Activated B cell treated with CpG ODN at 0.5 μM for 24 hours (primary cell): Measurements from ENCODE around the gene HTD2. TPM values are rescaled to one million over a fixed set of nuclear protein-coding genes. Genes with fewer than 3 reads are reported as not detected.
"Not testable (repeated sequence)": the region's sequence is repeated elsewhere in the genome, so short reads cannot be mapped to it uniquely, and the experiment has no call there.

Source experiments
- ATAC-seq: fragments of 200-7000 bp; cut with Tn5 transposase; one replicate; pipeline ENCODE4 v1.10.0; 2021; ENCODE audit warnings: low read depth, mild to moderate bottlenecking, moderate library complexity
- CTCF ChIA-PET: fragments of 350-600 bp; sonication (Branson Sonifier 250); formaldehyde crosslinking; loops from one replicate; lab custom pipeline; 2021; ENCODE audit warnings: antibody characterized with exemption; lab: Charles Lee
- POLR2A ChIA-PET: fragments of 350-600 bp; sonication (Branson Sonifier 250); formaldehyde crosslinking; loops from one replicate; lab custom pipeline; 2021; ENCODE audit warnings: antibody characterized with exemption; lab: Charles Lee
- DNase-seq: peaks from one replicate; pipeline ENCODE4 v3.0.0; 2022
- H3K27ac Mint-ChIP-seq: one replicate; pipeline ENCODE4 v1.8.0; 2020; ENCODE audit warnings: mixed read lengths
- H3K27me3 Mint-ChIP-seq: one replicate; pipeline ENCODE4 v1.8.0; 2021; ENCODE audit warnings: mixed read lengths
- H3K36me3 Mint-ChIP-seq: one replicate; pipeline ENCODE4 v1.8.0; 2021; ENCODE audit warnings: low read depth, mixed read lengths
- H3K4me1 Mint-ChIP-seq: one replicate; pipeline ENCODE4 v1.8.0; 2021; ENCODE audit warnings: mixed read lengths
- H3K4me3 Mint-ChIP-seq: one replicate; pipeline ENCODE4 v1.8.0; 2020; ENCODE audit warnings: mild to moderate bottlenecking, mixed read lengths
- H3K9me3 Mint-ChIP-seq: one replicate; pipeline ENCODE4 v1.8.0; 2020; ENCODE audit warnings: mixed read lengths
- intact Hi-C: fragments of 100-400 bp; cut with micrococcal nuclease; formaldehyde crosslinking; loops from one replicate; pipeline ENCODE4 v1.15.1; 2024
- total RNA-seq: library from RNA; stranded (reverse); gene quantifications from 2 replicates; pipeline ENCODE4 v1.2.3, GENCODE V29; 2022
- TF ChIP-seq, protein P1 (sequence below): fragments of 200-600 bp; IDR thresholded peaks from one replicate; pipeline ENCODE4 v1.8.0; 2022; ENCODE audit warnings: antibody characterized with exemption, mild to moderate bottlenecking

HTD2 gene
- total RNA-seq, 1 donor from 2014 or later: 11.4 TPM

- DNase-seq (no peak), ATAC-seq (no peak)
- ChIA-PET CTCF (interaction anchor here (1.4 kb wide), 1 partner anchor 67 kb away, joined by 3 read pairs; no protein-coding TSS in a partner anchor), POLR2A (no interaction called here)
- Mint-ChIP-seq H3K36me3 (peaks cover 74% of the 10 kb centered on the region), H3K4me1 (no peaks in the 10 kb centered on the region), H3K4me3 (no peak overlapping the region), H3K9me3 (no peaks in the 10 kb centered on the region), H3K27ac (no peak overlapping the region), H3K27me3 (no peaks in the 10 kb centered on the region)
- TF ChIP-seq, protein P1, sequence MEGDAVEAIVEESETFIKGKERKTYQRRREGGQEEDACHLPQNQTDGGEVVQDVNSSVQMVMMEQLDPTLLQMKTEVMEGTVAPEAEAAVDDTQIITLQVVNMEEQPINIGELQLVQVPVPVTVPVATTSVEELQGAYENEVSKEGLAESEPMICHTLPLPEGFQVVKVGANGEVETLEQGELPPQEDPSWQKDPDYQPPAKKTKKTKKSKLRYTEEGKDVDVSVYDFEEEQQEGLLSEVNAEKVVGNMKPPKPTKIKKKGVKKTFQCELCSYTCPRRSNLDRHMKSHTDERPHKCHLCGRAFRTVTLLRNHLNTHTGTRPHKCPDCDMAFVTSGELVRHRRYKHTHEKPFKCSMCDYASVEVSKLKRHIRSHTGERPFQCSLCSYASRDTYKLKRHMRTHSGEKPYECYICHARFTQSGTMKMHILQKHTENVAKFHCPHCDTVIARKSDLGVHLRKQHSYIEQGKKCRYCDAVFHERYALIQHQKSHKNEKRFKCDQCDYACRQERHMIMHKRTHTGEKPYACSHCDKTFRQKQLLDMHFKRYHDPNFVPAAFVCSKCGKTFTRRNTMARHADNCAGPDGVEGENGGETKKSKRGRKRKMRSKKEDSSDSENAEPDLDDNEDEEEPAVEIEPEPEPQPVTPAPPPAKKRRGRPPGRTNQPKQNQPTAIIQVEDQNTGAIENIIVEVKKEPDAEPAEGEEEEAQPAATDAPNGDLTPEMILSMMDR: no peak
- intact Hi-C loops: no loop called here
These were observed 21.0 kb upstream of the HTD2 start for GRCh38 chr3:58285334-58285733.

DNA sequence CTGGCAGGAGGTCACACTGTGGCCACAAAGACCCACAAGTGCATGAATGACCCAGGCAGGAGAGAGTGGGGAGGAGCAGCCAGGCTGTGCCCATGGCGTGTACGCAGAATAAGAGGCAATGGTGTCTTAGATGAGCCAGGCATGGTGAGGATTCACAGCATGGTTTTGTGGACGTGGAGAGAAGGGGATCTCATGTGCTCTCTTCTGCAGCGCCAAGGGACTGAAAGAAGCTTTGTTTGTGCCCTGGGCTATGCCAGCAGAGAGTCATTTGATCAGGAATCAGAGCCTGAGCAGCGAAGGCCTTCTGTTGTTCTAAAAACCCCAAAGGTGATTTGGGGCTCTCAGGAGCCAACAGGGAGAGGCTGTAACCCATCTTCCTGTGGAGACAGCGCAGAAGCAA is 19.0 kb upstream of the HTD2 start:
- H3K36me3 Mint-ChIP-seq: peaks cover 69% of the 10 kb centered on the region
- ATAC-seq (no peak), DNase-seq (no peak)
- no peaks in the 10 kb centered on the region for H3K4me1 Mint-ChIP-seq
- ChIA-PET CTCF (interaction anchor here (1.2 kb wide), 1 partner anchor 12 kb away, joined by 4 read pairs; no protein-coding TSS in a partner anchor), POLR2A (interaction anchor here (1.0 kb wide), 1 partner anchor 70 kb away, joined by 3 read pairs; no protein-coding TSS in a partner anchor)
- TF ChIP-seq, protein P1: no peak
- no peak overlapping the region for H3K27ac Mint-ChIP-seq
- no peaks in the 10 kb centered on the region for H3K9me3 Mint-ChIP-seq
- intact Hi-C loops: no loop called here
- H3K27me3 Mint-ChIP-seq: no peaks in the 10 kb centered on the region
- H3K4me3 Mint-ChIP-seq: no peak overlapping the region

DNA sequence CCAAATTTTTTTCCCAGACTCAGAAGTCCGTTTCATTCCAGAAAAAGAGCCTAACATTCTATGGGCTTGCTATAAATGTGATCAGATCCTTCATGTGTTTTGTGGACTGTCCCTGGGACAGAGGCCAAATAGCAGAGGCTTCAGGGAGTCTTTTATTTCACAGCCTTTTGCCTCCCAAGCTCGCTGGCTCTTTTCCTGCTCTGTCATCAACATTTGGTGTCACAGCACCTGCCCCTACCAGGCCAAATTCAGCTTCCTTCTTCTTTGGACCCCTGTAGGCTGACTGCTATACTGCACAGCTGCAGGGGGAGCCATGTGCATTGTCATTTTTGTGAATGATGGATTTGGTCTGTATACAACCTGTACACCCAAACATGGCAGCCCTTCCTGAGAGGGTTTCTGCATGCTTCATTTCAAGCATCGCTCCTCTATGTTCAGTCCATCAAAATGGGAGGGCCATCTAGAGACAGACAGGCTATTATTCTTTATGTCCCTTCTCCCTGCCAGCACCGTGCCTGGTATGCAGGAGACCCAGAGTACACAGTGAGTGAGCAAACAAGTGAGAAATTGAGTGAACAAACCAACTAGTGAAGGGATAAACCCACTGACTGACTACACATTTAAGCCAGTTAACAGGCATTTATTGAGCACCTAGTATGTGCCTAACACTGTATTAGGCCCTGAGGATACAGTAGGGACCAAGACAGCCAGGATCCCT is 18.1 kb upstream of the HTD2 start:
- no peak for DNase-seq

DNA sequence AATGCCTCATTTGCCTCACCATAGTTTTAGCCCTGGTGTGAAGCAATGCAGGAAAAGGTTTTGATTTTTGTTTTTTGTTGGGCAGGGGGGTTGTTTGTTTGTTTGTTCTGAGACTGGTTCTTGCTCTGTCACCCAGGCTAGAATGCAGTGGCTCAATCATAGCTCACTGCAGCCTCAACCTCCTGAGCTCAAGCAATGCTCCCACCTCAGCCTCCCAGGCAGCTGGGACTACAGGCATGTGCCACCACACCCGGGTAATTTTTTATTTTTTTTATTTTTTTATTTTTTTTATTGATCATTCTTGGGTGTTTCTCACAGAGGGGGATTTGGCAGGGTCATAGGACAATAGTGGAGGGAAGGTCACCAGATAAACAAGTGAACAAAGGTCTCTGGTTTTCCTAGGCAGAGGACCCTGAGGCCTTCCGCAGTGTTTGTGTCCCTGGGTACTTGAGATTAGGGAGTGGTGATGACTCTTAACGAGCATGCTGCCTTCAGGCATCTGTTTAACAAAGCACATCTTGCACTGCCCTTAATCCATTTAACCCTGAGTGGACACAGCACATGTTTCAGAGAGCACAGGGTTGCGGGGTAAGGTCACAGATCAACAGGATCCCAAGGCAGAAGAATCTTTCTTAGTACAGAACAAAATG is 17.2 kb upstream of the HTD2 start:
- DNase-seq, H3K27me3 Mint-ChIP-seq, H3K4me3 Mint-ChIP-seq, POLR2A ChIA-PET, ATAC-seq, H3K27ac Mint-ChIP-seq, H3K9me3 Mint-ChIP-seq, intact Hi-C loops, H3K4me1 Mint-ChIP-seq: not testable (repeated sequence)
- H3K36me3 Mint-ChIP-seq: peaks cover 66% of the 10 kb centered on the region
- CTCF ChIA-PET: interaction anchor here (0.7 kb wide), 1 partner anchor 40 kb away, joined by 3 read pairs; no protein-coding TSS in a partner anchor

More for the DNA sequence above, 18.1 kb upstream of the HTD2 start:
- Mint-ChIP-seq H3K36me3 (peaks cover 65% of the 10 kb centered on the region), H3K9me3 (no peaks in the 10 kb centered on the region), H3K4me1 (no peaks in the 10 kb centered on the region), H3K4me3 (no peak overlapping the region), H3K27me3 (no peaks in the 10 kb centered on the region), H3K27ac (no peak overlapping the region)
- CTCF ChIA-PET: interaction anchor here (0.7 to 1.2 kb wide), 2 partner anchors 11 to 39 kb away, joined by 3 to 4 read pairs; no protein-coding TSS in a partner anchor
- POLR2A ChIA-PET: interaction anchor here (1.0 kb wide), 1 partner anchor 71 kb away, joined by 3 read pairs; no protein-coding TSS in a partner anchor
- ATAC-seq: no peak
- intact Hi-C loops: no loop called here
- TF ChIP-seq, protein P1: no peak

GRCh38 chr3:58290446-58290845 is 15.9 kb upstream of the HTD2 start:
- ATAC-seq, H3K9me3 Mint-ChIP-seq, H3K27ac Mint-ChIP-seq, DNase-seq, H3K4me3 Mint-ChIP-seq, CTCF ChIA-PET, POLR2A ChIA-PET, H3K27me3 Mint-ChIP-seq, intact Hi-C loops, H3K4me1 Mint-ChIP-seq: not testable (repeated sequence)
- peaks cover 54% of the 10 kb centered on the region for H3K36me3 Mint-ChIP-seq
